NCI-H1092 (cell line): ENCODE results near the gene SETDB1.
A peak's percentile ranks its signal among the peaks of the same experiment; 100 is the strongest.

ENCODE experiments used
- DNase-seq: peaks from one replicate; lab custom pipeline; 2025; lab: John Stamatoyannopoulos, UW

SETDB1 gene

DNA sequence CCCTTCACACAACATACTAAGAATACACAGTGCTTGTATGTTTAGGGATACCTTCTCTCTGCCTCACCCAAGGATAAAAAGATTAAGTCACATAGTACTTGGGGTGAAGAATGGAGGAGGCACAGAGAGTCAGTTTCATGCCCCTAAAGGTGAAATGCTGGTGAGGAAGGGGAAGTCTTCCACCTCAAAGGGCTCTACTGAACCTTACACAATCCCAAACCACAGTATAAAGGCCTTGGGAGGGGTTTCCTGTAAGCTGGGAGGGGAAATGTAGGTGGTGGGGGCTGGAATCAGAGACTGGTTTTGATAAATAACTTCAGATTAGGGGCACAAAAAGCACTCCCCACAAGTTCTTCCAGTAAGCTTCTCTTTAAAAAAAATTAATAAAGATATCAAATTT, 77.0 kb downstream of the SETDB1 start:
- no peak for DNase-seq

DNA sequence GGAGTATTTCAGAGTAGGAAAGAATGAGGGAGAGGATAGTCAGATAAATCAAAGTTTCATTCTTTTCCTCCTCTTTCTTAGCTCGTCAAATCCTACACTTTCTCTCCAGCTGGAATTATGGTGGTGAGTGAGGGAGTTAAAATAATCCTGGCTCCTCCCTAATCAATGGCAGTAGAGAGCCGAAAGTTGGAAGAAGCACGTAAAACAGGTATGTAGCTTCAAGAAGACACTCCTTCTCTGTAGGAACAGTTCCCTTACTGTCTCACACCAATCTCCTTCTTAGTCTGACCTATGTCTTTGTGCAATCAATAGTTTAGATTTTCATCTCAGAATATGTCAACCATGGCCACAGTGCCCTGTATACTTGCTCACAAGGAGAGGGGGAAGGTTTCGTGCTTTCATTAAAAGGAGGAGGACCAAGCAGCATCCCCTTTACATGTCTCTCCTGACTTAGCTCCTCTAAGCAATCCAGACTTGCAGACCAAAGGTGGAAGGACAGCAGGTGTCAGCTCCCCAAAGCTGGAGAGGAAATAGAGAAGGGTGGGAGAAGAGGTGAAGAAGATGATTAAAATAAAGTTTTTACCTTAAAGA, 79.7 kb downstream of the SETDB1 start:
- DNase-seq: no peak

DNA sequence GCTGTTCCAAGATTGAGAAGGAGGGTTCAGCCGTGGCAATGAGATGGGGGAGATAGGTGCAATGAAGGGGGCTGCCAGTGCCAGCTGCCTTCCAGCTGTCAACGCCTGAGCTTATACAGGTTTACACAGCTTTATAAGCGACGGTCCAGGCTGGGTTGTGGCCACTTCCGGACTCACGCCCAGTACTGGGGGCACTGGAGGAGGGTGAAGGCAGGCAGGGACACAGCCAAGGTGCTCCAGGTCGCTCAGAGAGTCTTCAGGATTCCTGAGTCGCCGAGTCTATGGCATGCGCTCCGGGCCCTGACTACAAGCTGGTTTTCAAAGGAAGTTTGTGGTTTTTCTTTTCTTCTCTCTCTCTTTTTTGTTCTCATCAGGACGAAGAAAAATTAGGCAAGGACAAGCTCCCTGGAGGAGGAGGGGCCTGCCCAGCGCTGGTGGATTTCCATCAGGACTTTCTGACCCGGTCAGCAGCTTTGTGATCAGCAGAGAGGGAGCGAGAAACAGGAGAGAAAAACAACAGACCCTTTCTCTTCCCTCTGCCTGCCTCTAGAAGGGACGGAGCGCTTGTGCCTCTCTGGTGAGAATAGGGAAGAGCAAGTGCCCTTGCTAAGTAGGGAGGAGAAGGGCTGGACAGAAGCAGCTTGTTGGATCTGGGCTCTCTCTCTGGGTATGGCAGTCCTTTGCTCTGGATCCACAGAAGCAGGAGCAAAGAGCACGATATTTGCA, 80.3 kb downstream of the SETDB1 start, which contains the start of gene MINDY1:
MINDY1 (minus strand) TSS at position 576 of the 726 bp plus-strand sequence. CDS start 4,285 bp downstream, outside the sequence.
- peak; percentile 80 for DNase-seq

DNA sequence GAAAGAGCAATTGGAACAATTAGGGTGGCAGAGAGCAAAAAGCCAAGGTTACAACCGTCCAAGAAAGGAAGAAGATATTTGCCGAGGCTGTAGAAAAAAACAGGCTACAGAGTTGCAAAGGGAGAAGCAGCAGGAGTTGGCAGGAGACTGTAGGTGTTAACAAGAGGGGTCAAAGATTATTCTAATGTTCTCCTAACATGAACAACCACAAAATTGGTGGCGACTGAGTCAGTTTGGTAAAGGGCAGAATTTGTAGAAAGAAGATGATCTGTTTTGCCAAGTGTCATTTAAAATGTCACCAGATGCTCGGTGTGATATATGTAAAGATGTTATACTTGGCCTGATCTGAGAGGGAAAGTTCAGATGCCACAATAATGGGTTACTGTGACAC, 81.7 kb downstream of the SETDB1 start:
- no peak for DNase-seq

DNA sequence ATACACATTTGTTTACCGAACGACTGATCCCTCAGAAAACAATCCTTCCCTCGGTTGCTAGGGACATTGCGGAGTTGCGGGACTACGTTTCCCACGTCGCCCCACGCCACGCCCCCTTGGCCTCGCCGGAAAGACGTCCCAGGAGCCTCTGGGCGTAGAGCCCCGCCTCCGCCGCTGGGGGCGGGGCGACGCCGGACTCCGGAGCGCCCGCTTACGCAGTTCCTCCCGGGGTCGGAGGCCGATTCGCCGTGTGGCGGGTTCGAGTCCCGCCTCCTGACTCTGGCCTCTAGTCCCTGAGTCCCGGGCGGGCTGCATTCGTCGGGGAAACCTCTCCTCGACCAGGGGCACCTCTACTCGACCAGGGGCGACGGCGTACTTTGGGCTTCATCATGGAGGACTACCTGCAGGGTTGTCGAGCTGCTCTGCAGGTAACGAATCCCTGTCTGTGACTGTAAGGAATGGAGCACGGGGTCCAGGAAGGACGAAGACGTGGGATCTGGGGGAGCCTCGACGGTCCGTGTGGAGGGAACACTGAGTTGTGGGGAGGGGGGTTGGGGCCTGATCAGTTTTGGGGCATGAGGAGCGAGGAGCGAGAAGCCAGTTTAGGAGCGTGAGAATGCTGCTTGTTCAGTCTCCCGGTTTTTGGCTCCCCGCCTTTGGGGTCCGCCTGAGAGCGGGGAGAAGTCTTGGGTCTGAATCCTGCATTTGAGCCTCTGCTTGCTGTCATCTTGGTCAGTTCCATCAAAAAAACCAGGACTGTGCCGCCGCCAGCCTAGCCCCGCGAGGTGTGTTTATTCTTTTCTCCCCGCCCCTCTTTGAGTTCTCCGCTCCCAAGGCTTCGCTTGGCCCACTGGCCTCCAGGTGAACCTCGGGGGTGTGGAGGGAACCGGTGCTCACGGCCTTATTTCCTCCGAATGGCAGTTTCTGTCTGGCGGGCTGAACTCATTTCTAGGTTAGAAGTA, 82.4 kb downstream of the SETDB1 start, which contains the start of gene PRUNE1:
PRUNE1 (plus strand) TSS at position 206 of the 962 bp plus-strand sequence; CDS start at position 390, 184 bp downstream.
- DNase-seq: peak; percentile 97

DNA sequence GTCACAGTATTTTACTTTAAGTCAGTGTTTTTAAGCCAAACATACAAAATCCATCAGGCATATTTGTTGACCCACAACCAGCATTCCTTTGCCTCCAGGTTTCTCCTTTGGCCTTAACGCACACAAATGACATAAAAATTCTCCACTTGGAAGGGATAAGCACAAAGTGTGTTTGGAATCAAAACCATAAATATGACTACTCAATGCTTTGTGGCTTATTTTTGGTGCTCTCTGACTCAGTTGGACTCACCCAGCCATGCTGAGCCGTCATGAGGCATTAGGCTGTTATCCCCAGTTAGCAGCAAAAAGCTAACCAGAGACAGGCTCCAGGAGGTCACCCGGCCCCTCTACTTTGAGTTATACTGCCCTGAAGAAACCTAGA, 83.0 kb downstream of the SETDB1 start:
- DNase-seq: no peak

DNA sequence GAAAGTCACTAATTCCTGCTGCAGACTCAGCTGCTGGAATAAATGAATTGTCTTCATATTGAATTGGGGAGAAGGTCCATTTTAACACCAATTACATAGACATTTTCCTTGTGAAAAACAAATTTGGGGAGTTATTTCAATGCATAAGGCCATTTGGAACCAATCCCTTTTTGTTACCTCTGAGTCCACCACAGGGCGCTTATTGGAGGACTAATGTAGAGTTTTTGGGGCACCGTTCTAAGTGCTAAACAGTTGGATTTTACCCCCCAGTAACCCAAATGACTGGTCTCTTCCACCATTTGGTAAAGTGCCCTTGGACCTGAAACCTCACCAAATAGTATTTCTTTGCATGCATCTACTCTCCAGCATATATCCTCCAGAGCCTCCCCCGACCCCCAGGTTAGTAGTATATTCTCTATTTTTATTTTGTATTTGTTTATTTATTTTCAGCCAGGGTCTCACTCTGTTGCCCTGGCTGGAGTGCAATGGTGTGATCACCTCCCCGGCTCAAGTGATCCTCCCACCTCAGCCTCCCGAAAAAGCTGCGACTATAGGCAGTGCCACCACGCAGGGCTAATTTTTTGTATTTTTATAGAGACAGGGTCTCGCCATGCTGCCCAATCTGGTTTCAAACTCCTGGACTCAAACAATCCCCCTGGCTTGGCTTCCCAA, 83.6 kb downstream of the SETDB1 start:
- DNase-seq: no peak

DNA sequence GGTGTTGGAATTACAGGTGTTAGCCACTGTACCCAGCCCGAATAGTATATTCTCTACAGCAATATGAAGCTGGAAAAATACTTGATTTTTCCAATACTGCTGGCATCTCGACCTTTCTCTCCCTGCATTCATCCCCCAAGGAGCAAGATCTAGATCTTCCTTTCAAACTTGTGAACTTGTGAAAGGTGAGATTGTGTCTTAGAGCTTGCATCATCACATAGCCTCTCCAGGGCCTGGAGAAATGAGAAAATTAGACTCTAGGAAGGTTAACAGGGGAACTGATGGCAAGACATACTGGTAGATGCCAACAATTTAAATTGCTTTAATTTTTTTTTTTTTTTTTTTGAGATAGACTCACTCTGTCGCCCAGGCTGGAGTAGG, 84.2 kb downstream of the SETDB1 start:
- no peak for DNase-seq

DNA sequence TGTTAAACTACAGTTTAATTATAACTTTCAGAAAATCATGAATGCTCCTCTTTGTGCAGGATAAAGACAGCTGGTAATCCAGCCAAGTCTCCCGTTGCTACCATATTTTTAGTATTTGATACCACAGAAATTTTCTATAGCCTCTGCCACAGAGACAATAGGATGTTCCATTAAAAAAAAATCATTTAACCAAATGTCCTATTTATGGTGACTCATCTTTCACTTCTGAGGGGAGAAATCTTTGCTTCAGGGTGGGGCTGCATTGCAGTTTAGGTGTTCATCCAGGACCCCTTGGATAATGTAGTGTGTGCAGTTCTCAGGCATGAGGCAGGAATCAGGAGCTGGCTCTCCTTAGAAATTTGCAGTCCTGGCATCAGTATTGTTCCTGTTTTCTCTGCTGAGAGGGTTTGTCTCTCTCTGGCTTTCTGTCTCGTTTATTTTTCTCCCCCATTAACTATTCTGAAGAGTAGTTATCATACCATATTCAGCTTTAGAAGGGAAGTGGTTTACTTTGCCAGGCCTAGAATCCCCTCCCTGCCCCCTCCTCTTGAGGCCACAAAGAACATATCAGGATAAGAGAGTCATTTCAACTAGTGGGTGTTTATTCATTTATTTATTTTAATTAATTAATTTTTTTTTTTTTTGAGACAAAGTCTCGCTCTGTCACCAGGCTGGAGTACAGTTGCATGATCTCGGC, 85.1 kb downstream of the SETDB1 start:
- DNase-seq: no peak

DNA sequence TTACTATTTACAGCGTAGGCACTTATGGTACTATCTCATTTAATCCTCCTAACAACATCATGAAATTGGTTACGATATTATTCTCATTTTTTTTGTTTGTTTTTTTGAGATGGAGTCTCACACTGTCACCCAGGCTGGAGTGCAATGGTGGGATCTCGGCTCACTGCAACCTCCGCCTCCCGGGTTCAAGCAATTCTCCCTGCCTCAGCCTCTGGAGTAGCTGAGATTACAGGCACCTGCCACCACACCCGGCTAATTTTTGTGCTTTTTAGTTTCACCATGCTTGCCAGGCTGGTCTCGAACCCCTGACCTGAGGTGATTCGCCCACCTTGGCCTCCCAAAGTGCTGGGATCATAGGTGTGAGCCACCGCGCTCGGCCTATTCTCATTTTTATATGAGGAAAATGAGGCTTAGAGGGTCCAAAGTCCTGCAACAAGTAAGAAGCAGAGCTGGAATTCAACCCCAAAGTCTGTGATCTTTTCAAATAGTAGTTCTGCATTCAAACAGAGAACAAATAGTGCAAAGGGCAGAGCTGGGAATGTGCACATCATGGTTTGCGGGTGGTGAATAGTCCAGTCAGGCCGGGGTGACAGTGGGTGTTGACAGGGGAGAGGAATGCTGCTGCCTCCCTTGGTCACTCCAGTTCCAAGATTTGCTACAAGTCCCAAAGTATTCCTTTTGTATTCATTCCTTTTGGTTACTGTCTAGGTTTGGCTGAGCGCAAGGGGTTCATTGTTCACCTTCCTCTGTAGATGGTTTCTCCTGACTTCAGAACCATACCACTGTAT, 86.7 kb downstream of the SETDB1 start:
- no peak for DNase-seq

DNA sequence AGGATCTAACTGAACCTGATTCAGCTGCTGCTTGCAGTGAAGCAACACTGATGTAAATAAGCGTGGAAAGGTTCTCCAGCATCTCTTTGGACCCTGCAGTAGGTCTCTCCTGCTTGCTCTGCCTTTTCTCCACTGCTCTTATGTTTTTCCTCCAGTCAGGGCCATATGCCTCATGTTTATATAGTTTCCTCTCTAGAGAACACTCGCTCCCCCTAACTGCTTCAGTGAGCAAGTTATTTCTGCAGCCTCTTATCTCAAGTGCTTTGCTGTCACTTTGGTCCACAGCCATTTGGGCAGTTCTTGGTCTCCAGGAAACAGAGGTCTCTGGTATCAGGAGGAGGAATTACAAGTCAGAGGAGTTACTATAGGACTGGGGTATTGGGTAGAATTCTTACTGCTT, 87.4 kb downstream of the SETDB1 start:
- no peak for DNase-seq
